HG03439 (cell line): ENCODE data around the gene RCN1.

ENCODE experiments used
- ATAC-seq: cut with Tn5 transposase; IDR thresholded peaks from one replicate; pipeline ENCODE4 v1.9.1; 2021; ENCODE audit warnings: mild to moderate bottlenecking, moderate library complexity; ENCODE audit not compliant: unreplicated experiment

The RCN1 gene

DNA sequence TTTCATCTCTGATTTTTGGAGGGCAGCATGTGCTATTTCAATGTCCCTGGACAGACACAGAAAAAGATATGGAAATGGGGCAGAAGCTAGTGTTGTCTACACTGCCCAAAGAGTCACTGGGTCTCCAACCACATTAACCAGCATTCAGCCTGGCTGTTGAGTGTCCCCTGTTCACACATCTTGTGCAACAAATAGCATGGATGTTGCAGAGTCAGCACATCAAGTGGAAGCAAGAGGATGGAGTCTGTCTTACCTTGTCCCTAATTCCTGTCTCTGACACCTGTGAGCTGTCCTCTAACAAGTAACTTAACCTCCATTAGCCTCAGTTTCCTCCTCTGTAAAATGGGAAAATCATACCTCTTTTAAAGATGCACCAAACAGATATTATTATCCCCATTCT is 60.2 kb downstream of the RCN1 start:
- no peak for ATAC-seq

GRCh38 chr11:32152216-32152615 is 61.3 kb downstream of the RCN1 start:
- ATAC-seq: no peak

GRCh38 chr11:32152821-32153220 is 61.9 kb downstream of the RCN1 start:
- ATAC-seq: no peak

DNA sequence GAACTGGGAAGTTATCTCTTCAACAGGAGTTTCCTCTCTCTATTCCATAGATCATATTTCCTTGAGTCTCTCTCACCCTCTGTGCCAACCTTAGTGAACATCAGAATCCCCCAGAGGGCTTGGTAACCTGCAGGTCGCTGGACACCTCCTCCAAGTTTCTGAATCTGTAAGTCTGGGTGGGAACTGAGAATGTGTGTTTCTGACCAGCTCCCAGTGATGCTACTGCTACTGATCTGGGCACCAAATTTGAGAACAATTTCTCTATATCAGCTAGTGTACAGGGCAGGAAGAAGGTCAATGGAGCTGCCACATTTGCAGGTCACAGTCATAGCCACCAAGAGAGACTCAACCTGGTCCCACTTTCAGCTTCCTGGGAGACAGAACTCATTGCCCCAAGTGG is 62.9 kb downstream of the RCN1 start:
- no peak for ATAC-seq

- ATAC-seq: no peak
Observed at GRCh38 chr11:32154275-32154674, 63.4 kb downstream of the RCN1 start.
